HG03520 (cell line): ENCODE results near the gene NAA15.
"Not testable (repeated sequence)": the region's sequence is repeated elsewhere in the genome, so short reads cannot be mapped to it uniquely, and the experiment has no call there.

ENCODE experiments used
- ATAC-seq: cut with Tn5 transposase; IDR thresholded peaks from one replicate; pipeline ENCODE4 v1.9.1; 2021; ENCODE audit warnings: mild to moderate bottlenecking, moderate library complexity; ENCODE audit not compliant: unreplicated experiment

The NAA15 gene

GRCh38 chr4:139337612-139338011 is 36.3 kb downstream of the NAA15 start:
- no peak for ATAC-seq

- no peak for ATAC-seq
Observed at GRCh38 chr4:139361301-139361700, 60.0 kb downstream of the NAA15 start.

GRCh38 chr4:139367421-139368090 is 66.3 kb downstream of the NAA15 start:
- ATAC-seq: no peak

GRCh38 chr4:139368998-139369397 is 67.7 kb downstream of the NAA15 start:
- no peak for ATAC-seq

- ATAC-seq: no peak
Observed at GRCh38 chr4:139374251-139374650, 72.9 kb downstream of the NAA15 start.

- no peak for ATAC-seq
Observed at GRCh38 chr4:139386421-139386820, 85.1 kb downstream of the NAA15 start.

- no peak for ATAC-seq
Observed at GRCh38 chr4:139389102-139389501, 87.8 kb downstream of the NAA15 start.

GRCh38 chr4:139389991-139390390 is 88.7 kb downstream of the NAA15 start:
- no peak for ATAC-seq

- ATAC-seq: no peak
Observed at GRCh38 chr4:139391731-139392130, 90.4 kb downstream of the NAA15 start.

- ATAC-seq: no peak
Observed at GRCh38 chr4:139392797-139393196, 91.5 kb downstream of the NAA15 start.

- no peak for ATAC-seq
Observed at GRCh38 chr4:139401368-139401767, 100.1 kb downstream of the NAA15 start.

GRCh38 chr4:139402436-139402835 is 101.1 kb downstream of the NAA15 start:
- no peak for ATAC-seq

GRCh38 chr4:139403462-139403861 is 102.2 kb downstream of the NAA15 start:
- ATAC-seq: no peak

GRCh38 chr4:139410312-139410711 is 109.0 kb downstream of the NAA15 start:
- ATAC-seq: no peak

GRCh38 chr4:139414671-139415210 is 113.4 kb downstream of the NAA15 start:
- ATAC-seq: not testable (repeated sequence)

- no peak for ATAC-seq
Observed at GRCh38 chr4:139416073-139416673, 114.9 kb downstream of the NAA15 start.

- ATAC-seq: peak; percentile 50
Observed at GRCh38 chr4:139419388-139419914, 118.1 kb downstream of the NAA15 start.

GRCh38 chr4:139420652-139421051 is 119.3 kb downstream of the NAA15 start:
- ATAC-seq: no peak

GRCh38 chr4:139436122-139436521 is 134.8 kb downstream of the NAA15 start:
- ATAC-seq: no peak

- no peak for ATAC-seq
Observed at GRCh38 chr4:139438141-139438540, 136.8 kb downstream of the NAA15 start.

- ATAC-seq: no peak
Observed at GRCh38 chr4:139441029-139441428, 139.7 kb downstream of the NAA15 start.

- no peak for ATAC-seq
Observed at GRCh38 chr4:139443661-139444060, 142.4 kb downstream of the NAA15 start.
